ENCODE data around the gene TUBGCP2. TPM values are rescaled to one million over a fixed set of nuclear protein-coding genes. Genes with fewer than 3 reads are reported as not detected.

Gene TUBGCP2
- total and polyA plus RNA-seq, 2 donors from 2014 or later, result 61.4 to 93.3 TPM

DNA sequence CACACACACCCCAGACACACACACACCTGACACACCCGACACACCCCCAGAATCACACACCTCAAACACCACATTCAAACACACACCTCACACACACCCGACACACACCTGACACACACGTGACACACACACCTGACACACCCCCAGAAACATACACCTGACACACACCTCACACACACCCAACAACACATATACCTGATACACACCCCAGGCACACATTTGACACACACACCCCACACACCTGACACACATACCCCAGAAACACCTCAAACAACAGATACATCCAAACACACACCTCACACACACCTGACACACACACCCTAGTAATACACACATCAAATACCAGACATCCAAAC lies 28.7 kb upstream of the TUBGCP2 start:
- TF ChIP-seq, protein P1, sequence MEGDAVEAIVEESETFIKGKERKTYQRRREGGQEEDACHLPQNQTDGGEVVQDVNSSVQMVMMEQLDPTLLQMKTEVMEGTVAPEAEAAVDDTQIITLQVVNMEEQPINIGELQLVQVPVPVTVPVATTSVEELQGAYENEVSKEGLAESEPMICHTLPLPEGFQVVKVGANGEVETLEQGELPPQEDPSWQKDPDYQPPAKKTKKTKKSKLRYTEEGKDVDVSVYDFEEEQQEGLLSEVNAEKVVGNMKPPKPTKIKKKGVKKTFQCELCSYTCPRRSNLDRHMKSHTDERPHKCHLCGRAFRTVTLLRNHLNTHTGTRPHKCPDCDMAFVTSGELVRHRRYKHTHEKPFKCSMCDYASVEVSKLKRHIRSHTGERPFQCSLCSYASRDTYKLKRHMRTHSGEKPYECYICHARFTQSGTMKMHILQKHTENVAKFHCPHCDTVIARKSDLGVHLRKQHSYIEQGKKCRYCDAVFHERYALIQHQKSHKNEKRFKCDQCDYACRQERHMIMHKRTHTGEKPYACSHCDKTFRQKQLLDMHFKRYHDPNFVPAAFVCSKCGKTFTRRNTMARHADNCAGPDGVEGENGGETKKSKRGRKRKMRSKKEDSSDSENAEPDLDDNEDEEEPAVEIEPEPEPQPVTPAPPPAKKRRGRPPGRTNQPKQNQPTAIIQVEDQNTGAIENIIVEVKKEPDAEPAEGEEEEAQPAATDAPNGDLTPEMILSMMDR (IDR thresholded peaks at IDR 0.05; ENCODE audit: borderline replicate concordance, extremely low read depth, insufficient read depth), result no peak
- FAIRE-seq (no peak), DNase-seq (no peak)
- Histone ChIP-seq H3K4me1 (ENCODE audit: control insufficient read depth in 2 of 3, insufficient read depth in 2 of 3, low read depth in 1 of 3, low read length in 3 of 3) (peaks cover 0 to 4% (median 0%) of the 10 kb centered on the region in 3 donors), H3K9me3 (ENCODE audit: control insufficient read depth in 2 of 3, insufficient read depth in 1 of 3, low read length in 3 of 3) (no peaks in the 10 kb centered on the region), H3K9ac (ENCODE audit: low read length in 3 of 3) (no peak overlapping the region), H3K36me3 (ENCODE audit: control insufficient read depth in 2 of 3, insufficient read depth in 3 of 3, low read length in 3 of 3) (no peaks in the 10 kb centered on the region), H3K27ac (ENCODE audit: low read depth in 2 of 2, low read length in 2 of 2) (no peak overlapping the region), H3K4me3 (ENCODE audit: low read length in 3 of 3) (no peak overlapping the region), H3K27me3 (ENCODE audit: control insufficient read depth, insufficient read depth, low read length) (peaks cover 21% of the 10 kb centered on the region)
- intact Hi-C loops (cut with DNase I), result no loop called here

- Histone ChIP-seq H3K4me1 (ENCODE audit: control insufficient read depth in 2 of 3, insufficient read depth in 2 of 3, low read depth in 1 of 3, low read length in 3 of 3) (peaks cover 0 to 4% (median 0%) of the 10 kb centered on the region in 3 donors), H3K9me3 (ENCODE audit: control insufficient read depth in 2 of 3, insufficient read depth in 1 of 3, low read length in 3 of 3) (no peaks in the 10 kb centered on the region), H3K27ac (ENCODE audit: low read depth in 2 of 2, low read length in 2 of 2) (no peak within 1 kb of the TSS), H3K36me3 (ENCODE audit: control insufficient read depth in 2 of 3, insufficient read depth in 3 of 3, low read length in 3 of 3) (no peaks in the 10 kb centered on the region), H3K9ac (ENCODE audit: low read length in 3 of 3) (no peak within 1 kb of the TSS), H3K27me3 (ENCODE audit: control insufficient read depth, insufficient read depth, low read length) (peaks cover 26% of the 10 kb centered on the region), H3K4me3 (ENCODE audit: low read length in 3 of 3) (no peak within 1 kb of the TSS)
- TF ChIP-seq, protein P1 (IDR thresholded peaks at IDR 0.05; ENCODE audit: borderline replicate concordance, extremely low read depth, insufficient read depth), result no peak
- DNase-seq (peak in 3 of 5 donors; percentile 50 to 85 (median 55)), FAIRE-seq (no peak)
- intact Hi-C loops (cut with DNase I), result no loop called here
These were observed 28.1 kb upstream of the TUBGCP2 start, which contains the start of gene CALY for GRCh38 chr10:133336577-133337369. TSS of gene CALY (minus strand) at chr10:133336896. CDS start at chr10:133328989, 7,907 bp downstream.

DNA sequence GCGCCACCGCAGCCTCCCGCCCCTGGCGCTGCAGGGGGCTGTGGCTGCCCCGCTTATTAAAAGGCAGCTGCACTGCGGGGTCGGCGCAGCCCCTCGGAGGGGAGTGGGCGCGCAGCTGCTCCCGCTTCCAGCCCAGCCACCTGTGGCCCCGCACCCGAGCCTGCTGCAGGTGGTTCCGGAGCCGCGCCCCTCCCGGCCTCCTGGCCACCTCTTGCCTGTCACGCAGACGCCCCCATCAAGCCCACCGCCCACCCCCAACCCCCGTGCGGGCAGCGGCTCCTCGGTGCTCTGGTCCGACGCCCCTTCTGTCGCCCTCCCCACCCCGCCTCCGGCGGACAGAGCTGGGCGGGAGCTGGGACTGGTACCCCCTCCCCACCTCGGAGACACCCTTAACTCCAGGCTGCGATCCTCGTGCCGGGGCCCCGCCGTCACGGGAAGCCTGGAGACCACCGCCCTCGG lies 27.5 kb upstream of the TUBGCP2 start:
- intact Hi-C loops (cut with DNase I), result no loop called here
- H3K36me3 ChIP-seq (ENCODE audit: control insufficient read depth in 2 of 3, insufficient read depth in 3 of 3, low read length in 3 of 3), result no peaks in the 10 kb centered on the region
- DNase-seq, result peak in 1 of 5 donors; percentile 72
- no peaks in the 10 kb centered on the region for H3K9me3 ChIP-seq (ENCODE audit: control insufficient read depth in 2 of 3, insufficient read depth in 1 of 3, low read length in 3 of 3)
- no peak overlapping the region for H3K9ac ChIP-seq (ENCODE audit: low read length in 3 of 3)
- TF ChIP-seq, protein P1 (IDR thresholded peaks at IDR 0.05; ENCODE audit: borderline replicate concordance, extremely low read depth, insufficient read depth), result no peak
- H3K4me3 ChIP-seq (ENCODE audit: low read length in 3 of 3), result no peak overlapping the region
- peaks cover 26% of the 10 kb centered on the region for H3K27me3 ChIP-seq (ENCODE audit: control insufficient read depth, insufficient read depth, low read length)
- FAIRE-seq, result no peak
- no peak overlapping the region for H3K27ac ChIP-seq (ENCODE audit: low read depth in 2 of 2, low read length in 2 of 2)
- H3K4me1 ChIP-seq (ENCODE audit: control insufficient read depth in 2 of 3, insufficient read depth in 2 of 3, low read depth in 1 of 3, low read length in 3 of 3), result peaks cover 0 to 4% (median 0%) of the 10 kb centered on the region in 3 donors
